Heart left ventricle (tissue), 16 donors: Measurements from ENCODE around the gene RNASE8. TPM values are rescaled to one million over a fixed set of nuclear protein-coding genes. Genes with fewer than 3 reads are reported as not detected.

ENCODE experiments used
- ATAC-seq, 4 donors: fragments of 200-7000 bp; cut with Tn5 transposase; one replicate each; pipeline ENCODE4 v1.9.1; 2020 to 2022; ENCODE audit warnings: moderate library complexity in 4 of 4, mild to moderate bottlenecking in 3 of 4, moderate number of reproducible peaks in 1 of 4
- DNase-seq, 5 donors: peaks; one replicate each; pipeline ENCODE4 v3.0.0-alpha.2; 2020
- H3K27ac ChIP-seq, 12 donors: fragments of 200-600 bp; sonication (generic) in 4 of 12; one replicate each; pipeline versions ENCODE4 v1.5.0 to v1.8.0; 2016 to 2022; ENCODE audit warnings: mild to moderate bottlenecking in 2 of 12
- H3K27me3 ChIP-seq, 9 donors: fragments of 200-600 bp; sonication (generic) in 2 of 9; one replicate each; pipeline versions ENCODE4 v1.5.1 to v1.8.0; 2016 to 2022; ENCODE audit warnings: mild to moderate bottlenecking in 3 of 9
- H3K36me3 ChIP-seq, 9 donors: fragments of 200-600 bp; sonication (generic) in 2 of 9; one replicate each; pipeline versions ENCODE4 v1.5.0 to v1.8.0; 2018 to 2022; ENCODE audit warnings: mild to moderate bottlenecking in 2 of 9
- H3K4me1 ChIP-seq, 12 donors: fragments of 200-600 bp; sonication (generic) in 4 of 12; one replicate each; pipeline versions ENCODE4 v1.5.0 to v1.8.0; 2016 to 2022; ENCODE audit warnings: mild to moderate bottlenecking in 3 of 12
- H3K4me3 ChIP-seq, 12 donors: fragments of 200-600 bp; sonication (generic) in 4 of 12; one replicate each; pipeline versions ENCODE4 v1.5.0 to v1.8.0; 2017 to 2022; ENCODE audit warnings: mild to moderate bottlenecking in 9 of 12, moderate library complexity in 4 of 12
- H3K9me3 ChIP-seq, 12 donors: fragments of 200-600 bp; sonication (generic) in 4 of 12; one replicate each; pipeline versions ENCODE4 v1.5.0 to v1.8.0; 2016 to 2022; ENCODE audit warnings: mild to moderate bottlenecking in 1 of 12
- CTCF ChIP-seq, 12 donors: fragments of 200-600 bp; sonication (generic) in 4 of 12; IDR thresholded peaks; one replicate each; pipeline versions ENCODE4 v1.5.0 to v1.8.0; 2018 to 2022; ENCODE audit warnings: antibody characterized with exemption in 12 of 12, mild to moderate bottlenecking in 5 of 12
- POLR2A ChIP-seq, 2 donors: fragments of 450-650 bp; IDR thresholded peaks; one replicate each; pipeline ENCODE4 v1.6.1; 2017; ENCODE audit warnings: antibody characterized with exemption in 2 of 2, mild to moderate bottlenecking in 2 of 2, moderate library complexity in 2 of 2
- WGBS, 4 donors: extraction: QIAGEN DNeasy Blood & Tissue Kit in 2 of 4; methylation state at CpG; one replicate each; pipeline versions ENCODE4 v1.1.5 to v1.1.7; 2013 to 2018; 5-methylcytosine and 5-hydroxymethylcytosine counted together
- intact Hi-C, 10 donors: fragments of 100-400 bp; cut with DNase I; formaldehyde crosslinking; loops; one replicate each; pipeline versions ENCODE4 v1.11.1 to v1.14.2; 2022
- polyA plus RNA-seq, 2 donors: library from polyadenylated mRNA; stranded (reverse); fragments of 200-250 nt; gene quantifications; one replicate each; pipeline ENCODE4 v1.2.3, GENCODE V29; 2013
- total RNA-seq, 9 donors: library from RNA; depleted of rRNA in 2 of 9; stranded (reverse); fragments of >200 nt in 2 of 9; fragmentation: NEBNext Ultra II Directional in 3 of 9; extraction: Animal tissue kit (Norgen Biotek cat#: 25700) in 3 of 9; gene quantifications; one replicate each; pipeline versions ENCODE4 v1.1.0 to v1.2.4, GENCODE V29; 2016 to 2023
- donor health status: ischemic (EF 13 %, LVEDD 7.1; RV severe dilation, severe dysfunction).
- donor health status: healthy with polysubstance abuse.
- donor health status: DM: no; HTN: yes; CAD: no.
- donor health status: DM: no; HTN: no; CAD: no.
- donor health status: ischemic (EF 25% LVEDD 6.9; RV normal size, moderate dysfunction).
- donor health status: ischemic (EF 25% LVEDD 5.7; RV mildly dilated, moderate dysfunction).
- donor health status: healthy.
- donor health status: DM: yes; HTN: yes; CAD: no.
- donor health status: ischemic (EF 35%, LVEDD 5.7; RV mildly dilated, moderate dysfunction).
- donor health status: nonischemic (EF 11% LVEDD 7.7; RV severe dilation, severe dysfunction).
- donor health status: DM: yes; HTN: yes; CAD: no.
- donor health status: PGD.
- donor health status: ischemic (EF 29% LVEDD 5.4; RV normal size, mild dysfunction).
- donor health status: nonischemic (EF 23%, LVEDD 6.1; RV moderate dilation, normal function).

RNASE8 gene
- total and polyA plus RNA-seq, 11 donors: not detected

- intact Hi-C loops: loop anchor here in 4 of 10 donors (5.0 kb wide), 3 partner anchors 74 to 89 kb away; partner anchors contain the start of gene TMEM253 (in 1 of the 4)
- Histone ChIP-seq H3K4me3 (no peak overlapping the region), H3K27me3 (no peaks in the 10 kb centered on the region), H3K9me3 (no peaks in the 10 kb centered on the region), H3K27ac (no peak overlapping the region), H3K36me3 (peaks cover 0 to 72% (median 61%) of the 10 kb centered on the region in 9 donors), H3K4me1 (peaks cover 0 to 48% (median 12%) of the 10 kb centered on the region in 12 donors)
- ATAC-seq: no peak
- TF ChIP-seq CTCF (IDR thresholded peaks at IDR 0.05) (no peak), POLR2A (IDR thresholded peaks at IDR 0.05) (no peak)
- DNase-seq: no peak
- 73 to 84% (median 79%) methylated on average over 7 of the region's 7 CpGs for WGBS, 4 donors
Observed at GRCh38 chr14:21018286-21018685, 39.3 kb upstream of the RNASE8 start.

GRCh38 chr14:21018781-21019180 lies 38.8 kb upstream of the RNASE8 start:
- H3K4me3 ChIP-seq: no peak overlapping the region
- peaks cover 0 to 72% (median 61%) of the 10 kb centered on the region in 9 donors for H3K36me3 ChIP-seq
- WGBS, 4 donors: 87 to 94% (median 93%) methylated on average over 3 of the region's 3 CpGs
- H3K4me1 ChIP-seq: peaks cover 0 to 53% (median 15%) of the 10 kb centered on the region in 12 donors
- H3K9me3 ChIP-seq: no peaks in the 10 kb centered on the region
- intact Hi-C loops: loop anchor here in 4 of 10 donors (5.0 kb wide), 3 partner anchors 74 to 89 kb away; partner anchors contain the start of gene TMEM253 (in 1 of the 4)
- ATAC-seq (no peak), DNase-seq (no peak)
- TF ChIP-seq CTCF (IDR thresholded peaks at IDR 0.05): no peak
- TF ChIP-seq POLR2A (IDR thresholded peaks at IDR 0.05): no peak
- no peaks in the 10 kb centered on the region for H3K27me3 ChIP-seq
- H3K27ac ChIP-seq: no peak overlapping the region

DNA sequence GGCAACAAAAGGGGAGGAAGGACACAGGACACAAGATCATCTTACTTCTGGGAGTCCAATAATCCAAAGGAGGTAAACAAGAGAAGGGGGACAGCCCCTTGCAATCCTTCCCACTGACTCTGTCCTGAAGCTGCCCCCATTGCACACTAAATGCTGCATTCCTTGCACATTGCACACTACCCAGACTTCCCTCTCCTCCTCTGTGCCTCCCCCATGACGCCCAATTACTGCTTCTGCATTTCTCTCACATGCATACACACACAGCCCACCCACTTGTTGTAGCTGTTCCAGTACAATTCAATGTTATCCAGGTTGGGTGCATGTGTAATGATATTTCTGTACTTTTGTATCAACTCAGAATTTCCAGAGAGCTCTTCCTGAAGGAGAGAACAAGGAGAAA lies 38.3 kb upstream of the RNASE8 start:
- TF ChIP-seq POLR2A (IDR thresholded peaks at IDR 0.05): no peak
- TF ChIP-seq CTCF (IDR thresholded peaks at IDR 0.05): no peak
- H3K27ac ChIP-seq: no peak overlapping the region
- H3K36me3 ChIP-seq: peaks cover 0 to 72% (median 61%) of the 10 kb centered on the region in 9 donors
- no peaks in the 10 kb centered on the region for H3K27me3 ChIP-seq
- no peak for DNase-seq
- peaks cover 0 to 57% (median 18%) of the 10 kb centered on the region in 12 donors for H3K4me1 ChIP-seq
- no peak overlapping the region for H3K4me3 ChIP-seq
- ATAC-seq: no peak
- no peaks in the 10 kb centered on the region for H3K9me3 ChIP-seq
- intact Hi-C loops: loop anchor here in 4 of 10 donors (5.0 kb wide), 3 partner anchors 73 to 88 kb away; partner anchors contain the start of gene TMEM253 (in 1 of the 4)
- WGBS, 4 donors: 55 to 74% (median 63%) methylated on average over 1 of the region's 1 CpG

DNA sequence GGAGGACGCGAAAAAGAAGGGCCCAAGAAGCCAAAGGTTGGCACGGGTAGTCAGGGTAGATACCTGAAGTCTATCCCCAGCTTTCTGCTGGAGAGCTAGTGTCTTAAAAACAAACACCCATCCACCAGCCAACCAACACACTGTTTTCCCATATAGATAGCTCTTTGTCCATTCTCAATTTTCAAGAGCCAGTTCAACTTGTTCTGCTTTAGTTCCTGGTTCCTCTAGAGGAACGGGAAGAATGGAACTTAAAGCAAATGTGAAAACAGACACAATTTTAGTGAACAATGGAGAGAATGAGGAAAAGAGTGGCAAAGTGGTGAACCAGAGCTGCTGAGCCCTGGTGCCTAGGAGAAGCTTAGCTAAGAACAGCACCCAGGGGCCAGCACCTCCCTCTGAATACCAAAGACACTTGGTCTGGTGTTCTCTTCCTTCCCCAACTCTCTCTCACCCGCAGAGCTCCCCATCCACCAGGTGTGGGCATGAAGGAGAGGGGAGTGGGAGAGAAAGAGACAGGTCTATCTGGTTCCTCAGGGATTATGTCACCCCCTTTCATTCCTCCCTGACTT lies 36.6 kb upstream of the RNASE8 start:
- DNase-seq (no peak), ATAC-seq (no peak)
- Histone ChIP-seq H3K4me1 (peaks cover 0 to 59% (median 22%) of the 10 kb centered on the region in 12 donors), H3K36me3 (peaks cover 0 to 69% (median 61%) of the 10 kb centered on the region in 9 donors), H3K27ac (peak overlapping the region in 2 of 12 donors; percentile 0 to 92), H3K27me3 (peaks cover 0 to 7% (median 0%) of the 10 kb centered on the region in 9 donors), H3K9me3 (no peaks in the 10 kb centered on the region), H3K4me3 (peak overlapping the region in 1 of 12 donors; percentile 88)
- WGBS, 4 donors: 84 to 91% (median 89%) methylated on average over 5 of the region's 5 CpGs
- no peak for TF ChIP-seq POLR2A (IDR thresholded peaks at IDR 0.05)
- no peak for TF ChIP-seq CTCF (IDR thresholded peaks at IDR 0.05)
- intact Hi-C loops: loop anchor here in 1 of 10 donors (5.0 kb wide), 1 partner anchor 71 kb away; no protein-coding TSS in a partner anchor
